Prostate gland (tissue), 2 donors: ENCODE data around the gene CDH5. TPM values are rescaled to one million over a fixed set of nuclear protein-coding genes. Genes with fewer than 3 reads are reported as not detected.

ENCODE experiments used
- DNase-seq: peaks from one replicate; pipeline ENCODE4 v3.0.0-alpha.2; 2019; ENCODE audit warnings: low spot score
- H3K27ac ChIP-seq, 2 donors: fragments of 200-600 bp; sonication (generic); 2 replicates each; pipeline ENCODE4 v1.5.1; 2017 to 2019
- H3K27me3 ChIP-seq: fragments of 200-600 bp; sonication (generic); replicated peaks from 2 replicates; pipeline ENCODE4 v1.5.1; 2019; ENCODE audit not compliant: insufficient read depth
- H3K36me3 ChIP-seq, 2 donors: fragments of 200-600 bp; sonication (generic); 1 replicate in 1 of 2; 2 replicates in 1 of 2; pipeline versions ENCODE4 v1.5.1 to v1.8.1; 2017 to 2019
- H3K4me1 ChIP-seq: fragments of 200-600 bp; sonication (generic); replicated peaks from 2 replicates; pipeline ENCODE4 v1.5.1; 2019
- H3K4me3 ChIP-seq, 2 donors: fragments of 200-600 bp; sonication (generic); 2 replicates each; pipeline ENCODE4 v1.5.1; 2017 to 2019
- H3K9me3 ChIP-seq: fragments of 200-600 bp; sonication (generic); 2 replicates; pipeline ENCODE4 v1.5.1; 2017
- CTCF ChIP-seq, 4 experiments: fragments of 200-600 bp in 2 of 4; fragments of 450-650 bp in 2 of 4; sonication (generic) in 2 of 4; IDR thresholded peaks; 1 replicate in 3 of 4; 2 replicates in 1 of 4; pipeline ENCODE4 v1.5.1; 2016 to 2019; ENCODE audit warnings: antibody characterized with exemption in 4 of 4, mild to moderate bottlenecking in 2 of 4, moderate library complexity in 2 of 4
- POLR2A ChIP-seq: fragments of 450-650 bp; IDR thresholded peaks from one replicate; pipeline ENCODE4 v1.6.1; 2016; ENCODE audit warnings: antibody characterized with exemption, mild to moderate bottlenecking
- POLR2AphosphoS5 ChIP-seq: sonication (generic); formaldehyde crosslinking; IDR thresholded peaks from one replicate; pipeline ENCODE4 v1.6.1; 2017; ENCODE audit warnings: antibody characterized with exemption
- WGBS: methylation state at CpG from one replicate; pipeline ENCODE4 v1.1.5; 2018; 5-methylcytosine and 5-hydroxymethylcytosine counted together
- intact Hi-C: fragments of 100-400 bp; cut with DNase I; formaldehyde crosslinking; loops from one replicate; pipeline ENCODE4 v1.14.2; 2022
- total RNA-seq, 2 donors: library from RNA; depleted of rRNA; stranded (reverse); fragments of >200 nt; gene quantifications; one replicate each; pipeline ENCODE4 v1.1.0, GENCODE V29; 2016

Gene CDH5
- total RNA-seq, 2 donors from 2014 or later, result 8.0 to 20.8 TPM

DNA sequence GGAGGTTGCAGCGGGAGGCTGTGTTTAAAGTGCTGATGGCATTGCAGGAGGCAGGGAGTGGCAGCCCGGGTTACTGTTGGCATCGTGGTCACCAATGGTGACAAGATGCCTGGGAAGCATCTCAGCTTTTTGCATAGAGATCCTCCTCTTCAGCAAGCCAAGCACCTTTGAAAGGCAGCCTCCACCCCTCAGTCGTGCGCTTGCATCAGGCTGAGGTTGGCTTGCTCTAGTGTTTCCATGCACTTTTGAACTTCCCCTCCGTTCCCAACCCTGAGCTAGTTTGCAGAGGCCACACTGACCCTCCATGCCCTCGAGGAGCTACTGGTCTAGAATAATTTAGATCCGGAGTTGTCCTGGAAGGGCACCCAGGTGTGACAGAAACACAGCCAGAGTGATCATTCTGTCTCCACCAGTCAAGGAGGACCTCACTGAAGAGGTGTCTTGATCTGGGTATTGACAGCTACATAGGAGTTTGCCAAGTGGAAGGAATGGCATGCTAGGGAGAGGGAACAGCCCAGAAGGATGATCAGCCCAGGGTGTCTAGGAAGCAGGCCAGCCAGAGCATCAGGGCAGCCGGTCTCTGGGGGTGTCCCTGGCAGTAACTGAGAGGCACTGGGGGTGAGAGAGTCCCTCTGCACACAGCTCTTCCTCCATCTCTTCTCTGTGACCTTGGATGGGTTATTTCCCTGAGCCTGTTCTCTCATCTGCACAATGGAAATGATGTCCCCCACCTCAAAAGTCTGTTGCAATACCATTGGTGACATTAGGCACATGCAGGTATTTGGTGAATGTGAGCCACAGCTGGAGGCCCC is 68.3 kb downstream of the CDH5 start:
- H3K9me3 ChIP-seq, result no peaks in the 10 kb centered on the region
- TF ChIP-seq CTCF (IDR thresholded peaks at IDR 0.05), result no peak
- TF ChIP-seq POLR2A, result no peak
- TF ChIP-seq POLR2AphosphoS5, result no peak
- H3K27me3 ChIP-seq, result no peaks in the 10 kb centered on the region
- H3K4me3 ChIP-seq, result no peak overlapping the region
- WGBS, result 80% methylated on average over 9 of the region's 9 CpGs
- no peak for DNase-seq
- H3K36me3 ChIP-seq, result no peaks in the 10 kb centered on the region
- no peak overlapping the region for H3K27ac ChIP-seq
- intact Hi-C loops, result no loop called here
- H3K4me1 ChIP-seq, result no peaks in the 10 kb centered on the region

DNA sequence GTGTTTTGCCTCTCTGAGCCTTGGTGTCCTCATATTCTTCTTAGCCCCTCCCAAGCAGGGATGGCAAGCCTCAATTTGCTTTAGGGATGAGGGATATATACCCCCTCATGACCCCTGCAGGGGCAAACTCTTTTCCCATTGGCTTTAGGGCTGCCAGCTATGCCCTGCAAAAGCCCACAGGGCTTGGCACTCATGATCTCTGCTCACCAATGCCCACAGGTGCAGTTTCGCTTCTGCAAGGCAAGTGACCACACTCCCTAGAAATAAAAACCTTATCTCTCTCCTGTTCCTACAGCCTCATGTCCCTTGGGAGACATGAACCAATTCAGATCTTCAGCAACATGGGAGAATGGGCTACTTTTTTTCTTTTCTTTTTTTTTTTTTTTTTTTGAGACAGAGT is 69.4 kb downstream of the CDH5 start:
- intact Hi-C loops, result no loop called here
- Histone ChIP-seq H3K36me3 (no peaks in the 10 kb centered on the region), H3K4me3 (no peak overlapping the region), H3K9me3 (no peaks in the 10 kb centered on the region), H3K27me3 (no peaks in the 10 kb centered on the region), H3K27ac (no peak overlapping the region), H3K4me1 (no peaks in the 10 kb centered on the region)
- 100% methylated on average over 1 of the region's 1 CpG for WGBS
- no peak for DNase-seq
- TF ChIP-seq POLR2A (no peak), POLR2AphosphoS5 (no peak), CTCF (IDR thresholded peaks at IDR 0.05) (no peak)

DNA sequence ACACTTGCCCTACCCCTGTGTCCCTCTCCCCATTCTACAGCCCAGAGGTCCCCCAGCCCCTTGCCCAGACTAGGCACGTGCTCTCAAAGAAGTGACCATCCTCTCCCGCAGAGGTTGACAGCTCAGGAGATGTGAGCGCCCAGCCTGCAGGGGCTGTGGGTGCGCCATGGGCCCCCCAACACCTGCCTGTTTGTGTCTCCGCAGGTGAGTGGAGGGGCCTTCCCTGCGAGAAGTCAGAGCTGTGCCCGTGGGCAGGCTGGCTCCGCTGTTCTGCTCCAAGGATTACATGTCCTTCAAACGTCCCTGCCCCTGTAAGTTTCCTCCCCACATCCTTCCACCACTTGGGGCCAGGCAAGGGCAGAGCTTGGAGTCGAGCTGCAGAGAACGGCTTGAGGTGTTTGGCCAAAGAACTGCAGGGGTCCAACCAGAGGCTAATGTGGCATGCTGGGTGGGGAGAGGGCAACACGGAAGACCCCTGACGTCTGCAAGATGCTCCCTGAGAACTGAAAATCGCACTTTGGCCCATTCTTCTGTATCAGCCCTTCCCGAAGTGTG is 71.0 kb downstream of the CDH5 start:
- no peak for DNase-seq
- no peaks in the 10 kb centered on the region for H3K9me3 ChIP-seq
- no peaks in the 10 kb centered on the region for H3K4me1 ChIP-seq
- no peaks in the 10 kb centered on the region for H3K36me3 ChIP-seq
- intact Hi-C loops, result no loop called here
- TF ChIP-seq POLR2AphosphoS5 (no peak), CTCF (IDR thresholded peaks at IDR 0.05) (no peak), POLR2A (no peak)
- no peak overlapping the region for H3K27ac ChIP-seq
- H3K4me3 ChIP-seq, result no peak overlapping the region
- 78% methylated on average over 15 of the region's 15 CpGs for WGBS
- no peaks in the 10 kb centered on the region for H3K27me3 ChIP-seq

- no peak for DNase-seq
- Histone ChIP-seq H3K4me3 (no peak overlapping the region), H3K36me3 (no peaks in the 10 kb centered on the region), H3K27ac (no peak overlapping the region), H3K4me1 (no peaks in the 10 kb centered on the region), H3K27me3 (no peaks in the 10 kb centered on the region), H3K9me3 (no peaks in the 10 kb centered on the region)
- no peak for TF ChIP-seq CTCF (IDR thresholded peaks at IDR 0.05)
- no peak for TF ChIP-seq POLR2AphosphoS5
- no peak for TF ChIP-seq POLR2A
- WGBS, result 78% methylated on average over 8 of the region's 8 CpGs
- intact Hi-C loops, result no loop called here
Observed at GRCh38 chr16:66438536-66438935, 72.0 kb downstream of the CDH5 start.
